K562 (cell line): ENCODE data around the gene MACROD2. TPM values are rescaled to one million over a fixed set of nuclear protein-coding genes. Genes with fewer than 3 reads are reported as not detected.

Experiments
- GTF2A2 ChIP-seq: IDR thresholded peaks from 2 replicates; pipeline ENCODE4 v1.6.1; 2016; ENCODE audit warnings: mild to moderate bottlenecking, missing genetic modification characterization, missing compliant biosample characterization
- HOXB6 ChIP-seq: fragments of 250-450 bp; sonication (Bioruptor Pico); IDR thresholded peaks from 2 replicates; pipeline ENCODE4 v1.5.1; 2022; ENCODE audit warnings: mild to moderate bottlenecking, borderline replicate concordance
- PRMT5 ChIP-seq: sonication (generic); formaldehyde crosslinking; IDR thresholded peaks from 2 replicates; pipeline ENCODE4 v1.5.0; 2020; ENCODE audit warnings: missing genetic modification reagents
- RBM17 ChIP-seq: fragments of 200-400 bp; formaldehyde crosslinking; IDR thresholded peaks from 2 replicates; pipeline ENCODE4 v1.6.1; 2017; ENCODE audit warnings: low read depth, mild to moderate bottlenecking, low read length, borderline replicate concordance
- SMARCE1 ChIP-seq: fragments of 450-650 bp; IDR thresholded peaks from 2 replicates; pipeline ENCODE4 v1.7.1; 2016; ENCODE audit warnings: mild to moderate bottlenecking
- TCF7L2 ChIP-seq: fragments of 150-350 bp; IDR thresholded peaks from 2 replicates; pipeline ENCODE4 v1.6.1; 2016; ENCODE audit warnings: low read depth, mild to moderate bottlenecking, low read length, moderate library complexity
- TEAD4 ChIP-seq, 2 experiments: sonication (generic) in 1 of 2; formaldehyde crosslinking in 1 of 2; IDR thresholded peaks; 2 replicates each; pipeline versions ENCODE4 v1.6.1 to v1.8.0; 2012 to 2022; ENCODE audit warnings: borderline replicate concordance in 1 of 2, inconsistent platforms in 1 of 2, low read length in 1 of 2, mild to moderate bottlenecking in 1 of 2, missing genetic modification reagents in 1 of 2
- ZFP1 ChIP-seq: fragments of 450-650 bp; formaldehyde crosslinking; IDR thresholded peaks from 2 replicates; pipeline ENCODE4 v1.4.0; 2020; ENCODE audit warnings: mild to moderate bottlenecking, mixed read lengths
- ZKSCAN3 ChIP-seq: fragments of 250-450 bp; sonication (Bioruptor Pico); IDR thresholded peaks from 2 replicates; pipeline ENCODE4 v1.4.0; 2020
- ZNF184 ChIP-seq: sonication (generic); formaldehyde crosslinking; IDR thresholded peaks from 2 replicates; pipeline ENCODE4 v1.5.0; 2020; ENCODE audit warnings: missing genetic modification reagents
- ZNF592 ChIP-seq: fragments of 450-650 bp; IDR thresholded peaks from 2 replicates; pipeline ENCODE4 v1.6.1; 2017; ENCODE audit warnings: antibody characterized with exemption, mild to moderate bottlenecking
- ZNF830 ChIP-seq: fragments of 250-450 bp; sonication (Bioruptor Pico); IDR thresholded peaks from 2 replicates; pipeline ENCODE4 v1.5.0; 2021; ENCODE audit warnings: mild to moderate bottlenecking
- polyA plus RNA-seq, 8 experiments: library from polyadenylated mRNA; depleted of rRNA in 4 of 8; stranded (reverse) in 5 of 8; unstranded in 3 of 8; fragments of >200 nt; fragmentation: Nextera tagmentation in 2 of 8; fragmentation: Illumina TruSeq in 1 of 8; extraction: Ambion mirVana in 2 of 8; extraction: Trizol in 1 of 8; gene quantifications; 2 replicates each; pipeline versions ENCODE4 v1.2.1 to v1.2.3, GENCODE V29; 2011 to 2014; ENCODE audit warnings: inconsistent platforms in 1 of 8, missing spikeins in 1 of 8
- total RNA-seq, 7 experiments: library from RNA; depleted of rRNA in 6 of 7; stranded (reverse); fragments of >200 nt in 6 of 7; fragmentation: Illumina TruSeq in 2 of 7; extraction: Trizol in 2 of 7; gene quantifications; 2 replicates each; pipeline versions ENCODE4 v1.2.1 to v1.2.3, GENCODE V29; 2011 to 2021; ENCODE audit warnings: low replicate concordance in 1 of 7
- TF ChIP-seq, protein P1 (sequence below): fragments of 450-650 bp; formaldehyde crosslinking; IDR thresholded peaks from 2 replicates; pipeline ENCODE4 v1.4.0; 2022; ENCODE audit warnings: missing genetic modification characterization

Gene MACROD2
- total and polyA plus RNA-seq, 9 of the 15 experiments (the other 6 are each of a cell fraction or from before 2014, with no cell fraction given), result not detected

- TF ChIP-seq ZNF592 (no peak), RBM17 (no peak), HOXB6 (no peak), GTF2A2 (tag) (no peak), ZFP1 (CRISPR knock-in tag) (no peak), ZNF830 (CRISPR knock-in tag) (no peak), PRMT5 (CRISPR knock-in tag) (no peak), TCF7L2 (no peak), ZNF184 (CRISPR knock-in tag) (no peak), SMARCE1 (no peak), TEAD4 (IDR thresholded peaks at IDR 0.05; ENCODE audit: low read length) (no peak), TEAD4 (CRISPR knock-in tag; IDR thresholded peaks at IDR 0.05; ENCODE audit: borderline replicate concordance) (no peak), ZKSCAN3 (no peak)
- TF ChIP-seq, protein P1, sequence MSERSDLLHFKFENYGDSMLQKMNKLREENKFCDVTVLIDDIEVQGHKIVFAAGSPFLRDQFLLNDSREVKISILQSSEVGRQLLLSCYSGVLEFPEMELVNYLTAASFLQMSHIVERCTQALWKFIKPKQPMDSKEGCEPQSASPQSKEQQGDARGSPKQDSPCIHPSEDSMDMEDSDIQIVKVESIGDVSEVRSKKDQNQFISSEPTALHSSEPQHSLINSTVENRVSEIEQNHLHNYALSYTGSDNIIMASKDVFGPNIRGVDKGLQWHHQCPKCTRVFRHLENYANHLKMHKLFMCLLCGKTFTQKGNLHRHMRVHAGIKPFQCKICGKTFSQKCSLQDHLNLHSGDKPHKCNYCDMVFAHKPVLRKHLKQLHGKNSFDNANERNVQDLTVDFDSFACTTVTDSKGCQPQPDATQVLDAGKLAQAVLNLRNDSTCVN (CRISPR knock-in tag), result no peak
These were observed 5.6 kb downstream of the MACROD2 start (continued) for GRCh38 chr20:14000917-14001316.
